Measurements from ENCODE around the gene C6orf47.

Gene C6orf47

GRCh38 chr6:31661262-31662123, 915 bp upstream of the C6orf47 start:
- DNase-seq (ENCODE audit: low read depth): no peak

- no peak for DNase-seq (ENCODE audit: low read depth)
Observed at GRCh38 chr6:31659649-31660380, 763 bp downstream of the C6orf47 start.

- no peak for DNase-seq (ENCODE audit: low read depth)
Observed at GRCh38 chr6:31658983-31659648, 1.5 kb downstream of the C6orf47 start.

- DNase-seq (ENCODE audit: low read depth): no peak
Observed at GRCh38 chr6:31658158-31658688, 2.4 kb downstream of the C6orf47 start.

- no peak for DNase-seq (ENCODE audit: low read depth)
Observed at GRCh38 chr6:31657406-31658157, 3.0 kb downstream of the C6orf47 start.

GRCh38 chr6:31655349-31656237, 5.0 kb downstream of the C6orf47 start, which contains the start of gene APOM:
Gene APOM (plus strand): TSS chr6:31655894. CDS start chr6:31655967, 73 bp downstream.
- DNase-seq (ENCODE audit: low read depth): no peak

- DNase-seq (ENCODE audit: low read depth): no peak
Observed at GRCh38 chr6:31654574-31655348, 5.8 kb downstream of the C6orf47 start.

GRCh38 chr6:31652925-31653724, 7.5 kb downstream of the C6orf47 start:
- DNase-seq (ENCODE audit: low read depth): no peak

GRCh38 chr6:31651602-31652191, 8.9 kb downstream of the C6orf47 start:
- DNase-seq (ENCODE audit: low read depth): no peak

GRCh38 chr6:31645325-31645724, 15.3 kb downstream of the C6orf47 start:
- no peak for DNase-seq (ENCODE audit: low read depth)

- no peak for DNase-seq (ENCODE audit: low read depth)
Observed at GRCh38 chr6:31643818-31644454, 16.6 kb downstream of the C6orf47 start.

GRCh38 chr6:31642798-31643570, 17.6 kb downstream of the C6orf47 start:
- no peak for DNase-seq (ENCODE audit: low read depth)

GRCh38 chr6:31641370-31641769, 19.2 kb downstream of the C6orf47 start:
- DNase-seq (ENCODE audit: low read depth): no peak

GRCh38 chr6:31640612-31641011, 20.0 kb downstream of the C6orf47 start:
- DNase-seq (ENCODE audit: low read depth): no peak

GRCh38 chr6:31639449-31639861, 21.1 kb downstream of the C6orf47 start:
- DNase-seq (ENCODE audit: low read depth): no peak

GRCh38 chr6:31639043-31639442, 21.5 kb downstream of the C6orf47 start:
- DNase-seq (ENCODE audit: low read depth): no peak
